ENCODE measurements around the gene CYP2J2. TPM values are rescaled to one million over a fixed set of nuclear protein-coding genes. Genes with fewer than 3 reads are reported as not detected.
"Not testable (repeated sequence)": the region's sequence is repeated elsewhere in the genome, so short reads cannot be mapped to it uniquely, and the experiment has no call there.

The CYP2J2 gene
- polyA plus RNA-seq, 1 donor, result 21.3 TPM

DNA sequence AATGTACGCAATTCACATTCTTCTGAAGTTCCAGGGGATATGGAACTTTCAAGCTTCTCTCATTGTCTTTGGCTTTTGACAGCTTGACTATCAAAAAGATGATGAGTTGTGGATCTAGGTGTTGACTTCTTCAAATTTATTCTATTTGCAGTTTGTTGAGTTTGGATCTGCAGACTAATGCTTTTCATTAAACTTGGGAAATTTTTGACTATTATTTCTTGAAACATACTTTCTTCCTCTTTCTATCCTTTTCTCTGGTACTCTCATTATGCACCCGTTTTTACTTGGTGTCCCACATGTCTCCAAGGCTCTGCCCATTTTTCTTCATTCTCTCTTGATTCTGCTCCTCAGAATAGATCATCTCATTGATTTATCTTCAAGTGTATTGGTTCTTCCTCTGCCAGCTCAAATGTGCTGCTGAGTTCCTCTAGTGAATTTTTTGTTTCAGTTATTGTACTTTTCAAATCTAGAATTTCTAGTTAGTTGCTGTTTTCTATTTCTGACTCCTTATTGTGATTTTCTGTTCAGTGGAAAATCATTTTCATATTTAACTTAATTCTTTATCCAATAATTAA, 49.4 kb downstream of the CYP2J2 start:
- no peak for DNase-seq
- WGBS (ENCODE audit: insufficient coverage, low lambda C conversion rate), result 83% methylated on average over 1 of the region's 2 CpGs
- Histone ChIP-seq H3K4me3 (ENCODE audit: low read length) (no peak overlapping the region), H3K27me3 (ENCODE audit: control insufficient read depth, insufficient read depth, low read length) (no peaks in the 10 kb centered on the region), H3K27ac (ENCODE audit: low read length) (no peak overlapping the region), H3K4me1 (ENCODE audit: control insufficient read depth, insufficient read depth, low read length) (peaks cover 9% of the 10 kb centered on the region), H3K36me3 (ENCODE audit: control insufficient read depth, insufficient read depth, low read length) (no peaks in the 10 kb centered on the region), H3K9me3 (ENCODE audit: control insufficient read depth, low read depth, low read length) (peaks cover 16% of the 10 kb centered on the region)

DNA sequence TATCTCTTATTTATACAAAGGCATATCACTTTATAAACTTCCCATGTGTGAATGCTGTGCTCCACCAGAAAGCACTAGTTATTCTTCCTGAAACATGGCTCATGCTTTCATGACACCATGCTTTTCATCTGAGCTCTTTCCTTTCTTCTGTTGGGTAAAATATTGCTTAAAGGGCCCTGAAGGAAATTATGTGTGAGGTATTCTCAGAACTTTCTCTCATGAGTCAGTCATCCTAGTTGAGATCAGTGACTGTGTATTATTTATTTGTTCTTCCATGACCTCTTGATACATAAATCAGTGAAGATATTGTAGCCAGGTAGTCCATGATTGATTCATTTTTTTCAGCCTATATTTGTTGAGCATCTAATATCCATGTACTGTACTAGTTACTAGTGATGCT, 54.8 kb downstream of the CYP2J2 start:
- Histone ChIP-seq H3K4me1 (ENCODE audit: control insufficient read depth, insufficient read depth, low read length) (no peaks in the 10 kb centered on the region), H3K36me3 (ENCODE audit: control insufficient read depth, insufficient read depth, low read length) (peaks cover 12% of the 10 kb centered on the region)
- DNase-seq, result no peak

DNA sequence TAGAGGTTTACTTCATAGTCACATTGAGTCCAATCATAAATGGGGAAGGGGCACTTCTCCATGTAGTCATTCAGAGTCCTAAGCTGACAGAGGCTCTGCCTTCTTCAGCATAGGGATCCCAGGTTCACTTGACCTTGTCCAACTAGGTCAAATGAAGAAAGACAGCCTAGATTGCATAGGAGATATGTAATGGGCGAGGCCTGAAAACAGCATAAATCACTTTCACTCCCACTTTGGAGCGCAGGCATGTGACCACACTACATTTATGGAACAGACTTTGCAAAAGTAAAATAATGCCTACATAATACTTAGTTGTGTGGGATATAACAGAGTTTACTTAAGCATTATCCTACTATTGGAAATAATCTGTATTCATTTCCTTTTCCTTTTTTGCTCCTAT, 60.1 kb downstream of the CYP2J2 start:
- no peaks in the 10 kb centered on the region for H3K9me3 ChIP-seq (ENCODE audit: control insufficient read depth, low read depth, low read length)
- H3K27me3 ChIP-seq (ENCODE audit: control insufficient read depth, insufficient read depth, low read length), result no peaks in the 10 kb centered on the region
- no peak overlapping the region for H3K27ac ChIP-seq (ENCODE audit: low read length)
- 80% methylated on average over 1 of the region's 2 CpGs for WGBS (ENCODE audit: insufficient coverage, low lambda C conversion rate)
- H3K4me3 ChIP-seq (ENCODE audit: low read length), result no peak overlapping the region
- no peaks in the 10 kb centered on the region for H3K4me1 ChIP-seq (ENCODE audit: control insufficient read depth, insufficient read depth, low read length)
- no peak for DNase-seq
- H3K36me3 ChIP-seq (ENCODE audit: control insufficient read depth, insufficient read depth, low read length), result peaks cover 17% of the 10 kb centered on the region

More for the DNA sequence above, 54.8 kb downstream of the CYP2J2 start:
- Histone ChIP-seq H3K9me3 (ENCODE audit: control insufficient read depth, low read depth, low read length) (peaks cover 7% of the 10 kb centered on the region), H3K27ac (ENCODE audit: low read length) (no peak overlapping the region), H3K27me3 (ENCODE audit: control insufficient read depth, insufficient read depth, low read length) (no peaks in the 10 kb centered on the region), H3K4me3 (ENCODE audit: low read length) (no peak overlapping the region)

DNA sequence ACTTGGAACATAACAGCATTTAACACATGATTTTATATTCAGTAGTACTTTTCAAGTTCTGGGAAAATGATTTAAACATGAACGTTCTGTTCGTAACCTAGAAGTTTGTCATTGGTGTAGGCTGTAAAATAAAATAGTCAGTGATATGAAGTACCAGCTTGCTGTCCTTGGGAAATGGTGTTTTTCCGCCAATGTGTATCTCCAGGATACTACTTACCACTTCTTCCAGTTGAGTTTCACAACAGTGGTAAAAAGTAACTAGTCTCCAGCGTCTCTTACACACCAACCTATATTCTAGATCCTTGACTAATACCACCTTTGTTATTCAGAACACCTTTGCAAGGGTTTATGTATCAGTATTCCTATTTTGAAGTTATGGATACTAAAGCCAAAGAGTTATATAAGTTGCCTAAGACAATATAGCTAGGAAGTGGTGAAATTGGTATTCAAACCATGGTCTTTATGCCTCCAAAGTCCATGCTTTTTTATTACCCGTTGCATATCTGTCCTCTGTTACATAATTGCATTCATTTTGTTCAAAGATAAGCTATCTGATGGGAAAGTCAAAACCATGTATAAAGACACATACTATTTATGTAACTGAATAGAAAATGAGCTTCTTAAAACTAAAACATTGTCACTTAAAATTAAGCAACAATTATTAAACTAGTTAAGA, 68.8 kb downstream of the CYP2J2 start:
- peak overlapping the region; percentile 56 for H3K27ac ChIP-seq (ENCODE audit: low read length)
- no peaks in the 10 kb centered on the region for H3K36me3 ChIP-seq (ENCODE audit: control insufficient read depth, insufficient read depth, low read length)
- H3K9me3 ChIP-seq (ENCODE audit: control insufficient read depth, low read depth, low read length), result no peaks in the 10 kb centered on the region
- peak; percentile 45 to 83 for DNase-seq
- WGBS (ENCODE audit: insufficient coverage, low lambda C conversion rate), result no CpG with 5 or more reads among the region's 5 CpGs
- peaks cover 33% of the 10 kb centered on the region for H3K4me1 ChIP-seq (ENCODE audit: control insufficient read depth, insufficient read depth, low read length)
- no peak overlapping the region for H3K4me3 ChIP-seq (ENCODE audit: low read length)
- no peaks in the 10 kb centered on the region for H3K27me3 ChIP-seq (ENCODE audit: control insufficient read depth, insufficient read depth, low read length)

DNA sequence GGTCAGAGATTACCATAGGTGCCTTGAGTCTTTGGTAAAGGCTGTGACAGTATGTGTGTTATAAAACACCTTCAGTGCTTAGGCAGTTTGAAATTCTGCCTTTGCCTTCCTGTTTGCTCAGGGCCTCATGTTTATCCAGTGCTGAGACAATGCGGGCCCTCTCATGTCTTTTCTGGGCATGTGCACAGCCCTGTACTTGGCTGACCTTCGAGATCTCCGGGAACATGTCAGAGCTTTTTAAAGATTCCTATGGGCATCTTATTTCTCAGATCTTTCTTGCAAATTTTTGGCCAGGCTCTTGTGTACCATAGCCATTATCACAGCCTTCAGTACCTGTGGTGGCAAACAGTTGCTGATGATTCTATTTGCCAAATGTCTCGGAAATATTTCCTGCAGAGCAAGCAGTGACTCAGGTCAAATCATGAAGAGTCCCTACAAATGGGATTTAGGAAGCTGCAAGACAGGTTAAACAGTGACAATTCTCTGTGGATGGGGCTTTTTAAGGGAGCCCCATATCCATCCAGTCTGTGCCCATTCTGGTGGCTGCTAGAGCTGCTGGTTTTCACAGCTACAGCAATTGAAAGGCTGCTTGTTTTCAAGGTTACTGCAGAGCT, 69.7 kb downstream of the CYP2J2 start:
- peak overlapping the region; percentile 56 for H3K27ac ChIP-seq (ENCODE audit: low read length)
- no peak overlapping the region for H3K4me3 ChIP-seq (ENCODE audit: low read length)
- H3K27me3 ChIP-seq (ENCODE audit: control insufficient read depth, insufficient read depth, low read length), result no peaks in the 10 kb centered on the region
- peaks cover 33% of the 10 kb centered on the region for H3K4me1 ChIP-seq (ENCODE audit: control insufficient read depth, insufficient read depth, low read length)
- no peaks in the 10 kb centered on the region for H3K36me3 ChIP-seq (ENCODE audit: control insufficient read depth, insufficient read depth, low read length)
- WGBS (ENCODE audit: insufficient coverage, low lambda C conversion rate), result no CpG with 5 or more reads among the region's 4 CpGs
- no peaks in the 10 kb centered on the region for H3K9me3 ChIP-seq (ENCODE audit: control insufficient read depth, low read depth, low read length)
- DNase-seq, result peak; percentile 33 to 75

DNA sequence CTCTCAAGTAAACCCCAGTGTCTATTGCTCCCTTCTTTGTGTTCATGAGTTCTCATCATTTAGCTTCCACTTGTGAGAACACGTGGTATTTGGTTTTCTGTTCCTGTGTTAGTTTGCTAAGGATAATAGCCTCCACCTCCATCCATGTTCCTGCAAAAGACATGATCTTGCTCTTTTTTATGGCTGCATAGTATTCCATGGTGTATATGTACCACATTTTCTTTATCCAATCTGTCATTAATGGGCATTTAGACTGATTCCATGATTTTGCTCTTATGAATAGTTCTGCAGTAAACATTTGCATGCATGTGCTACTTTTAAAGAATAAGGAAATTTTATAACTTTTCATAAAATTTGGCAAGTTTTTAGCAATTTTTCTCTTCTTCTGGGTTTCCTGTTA, 71.3 kb downstream of the CYP2J2 start:
- H3K36me3 ChIP-seq (ENCODE audit: control insufficient read depth, insufficient read depth, low read length); DNase-seq; H3K4me3 ChIP-seq (ENCODE audit: low read length); H3K27me3 ChIP-seq (ENCODE audit: control insufficient read depth, insufficient read depth, low read length); H3K27ac ChIP-seq (ENCODE audit: low read length); H3K9me3 ChIP-seq (ENCODE audit: control insufficient read depth, low read depth, low read length): not testable (repeated sequence)
- no CpG with 5 or more reads among the region's 1 CpG for WGBS (ENCODE audit: insufficient coverage, low lambda C conversion rate)
- peaks cover 33% of the 10 kb centered on the region for H3K4me1 ChIP-seq (ENCODE audit: control insufficient read depth, insufficient read depth, low read length)

DNA sequence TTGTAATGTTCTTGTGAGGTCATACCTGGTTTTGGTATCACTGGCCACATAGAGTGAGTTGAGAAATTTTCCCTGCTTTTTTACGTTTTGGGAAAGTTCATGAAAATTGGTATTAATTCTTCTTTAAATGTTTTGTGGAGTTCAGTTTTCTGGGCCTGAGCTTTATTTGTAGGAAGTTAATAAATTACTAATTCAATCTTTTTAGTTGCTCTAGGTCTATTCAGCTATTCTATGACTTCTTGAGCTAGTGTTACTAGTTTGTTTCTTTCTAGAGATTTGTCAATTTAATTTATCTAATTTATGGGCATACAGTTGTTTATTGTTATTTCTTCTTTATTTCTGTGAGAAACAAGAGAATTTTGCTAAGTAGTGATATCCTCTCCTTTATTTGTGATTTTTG, 74.5 kb downstream of the CYP2J2 start:
- H3K27me3 ChIP-seq (ENCODE audit: control insufficient read depth, insufficient read depth, low read length), result no peaks in the 10 kb centered on the region
- H3K36me3 ChIP-seq (ENCODE audit: control insufficient read depth, insufficient read depth, low read length), result peaks cover 6% of the 10 kb centered on the region
- H3K9me3 ChIP-seq (ENCODE audit: control insufficient read depth, low read depth, low read length), result no peaks in the 10 kb centered on the region
- DNase-seq, result no peak
- H3K4me1 ChIP-seq (ENCODE audit: control insufficient read depth, insufficient read depth, low read length), result peaks cover 9% of the 10 kb centered on the region
- no peak overlapping the region for H3K4me3 ChIP-seq (ENCODE audit: low read length)
- no CpG with 5 or more reads among the region's 1 CpG for WGBS (ENCODE audit: insufficient coverage, low lambda C conversion rate)
- no peak overlapping the region for H3K27ac ChIP-seq (ENCODE audit: low read length)

DNA sequence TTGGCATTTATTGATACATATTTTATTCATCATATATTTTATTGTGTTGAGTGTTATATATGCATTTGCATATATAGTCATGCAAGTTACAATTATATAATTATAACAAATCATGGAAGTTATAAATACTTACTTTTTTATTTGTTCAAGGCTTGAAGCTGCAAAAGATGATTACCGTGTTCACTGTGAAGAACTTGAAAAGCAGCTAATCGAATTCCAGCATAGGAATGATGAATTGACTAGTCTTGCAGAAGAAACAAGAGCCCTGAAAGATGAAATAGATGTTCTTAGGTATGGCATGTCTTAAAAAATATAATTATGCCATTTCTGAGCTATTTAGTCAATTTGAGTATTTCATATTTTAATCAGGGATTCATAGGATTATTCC, 79.7 kb downstream of the CYP2J2 start:
- Histone ChIP-seq H3K4me1 (ENCODE audit: control insufficient read depth, insufficient read depth, low read length) (no peaks in the 10 kb centered on the region), H3K27me3 (ENCODE audit: control insufficient read depth, insufficient read depth, low read length) (no peaks in the 10 kb centered on the region), H3K36me3 (ENCODE audit: control insufficient read depth, insufficient read depth, low read length) (peaks cover 6% of the 10 kb centered on the region), H3K9me3 (ENCODE audit: control insufficient read depth, low read depth, low read length) (no peaks in the 10 kb centered on the region), H3K4me3 (ENCODE audit: low read length) (no peak overlapping the region), H3K27ac (ENCODE audit: low read length) (no peak overlapping the region)
- no CpG with 5 or more reads among the region's 2 CpGs for WGBS (ENCODE audit: insufficient coverage, low lambda C conversion rate)
- DNase-seq, result no peak

DNA sequence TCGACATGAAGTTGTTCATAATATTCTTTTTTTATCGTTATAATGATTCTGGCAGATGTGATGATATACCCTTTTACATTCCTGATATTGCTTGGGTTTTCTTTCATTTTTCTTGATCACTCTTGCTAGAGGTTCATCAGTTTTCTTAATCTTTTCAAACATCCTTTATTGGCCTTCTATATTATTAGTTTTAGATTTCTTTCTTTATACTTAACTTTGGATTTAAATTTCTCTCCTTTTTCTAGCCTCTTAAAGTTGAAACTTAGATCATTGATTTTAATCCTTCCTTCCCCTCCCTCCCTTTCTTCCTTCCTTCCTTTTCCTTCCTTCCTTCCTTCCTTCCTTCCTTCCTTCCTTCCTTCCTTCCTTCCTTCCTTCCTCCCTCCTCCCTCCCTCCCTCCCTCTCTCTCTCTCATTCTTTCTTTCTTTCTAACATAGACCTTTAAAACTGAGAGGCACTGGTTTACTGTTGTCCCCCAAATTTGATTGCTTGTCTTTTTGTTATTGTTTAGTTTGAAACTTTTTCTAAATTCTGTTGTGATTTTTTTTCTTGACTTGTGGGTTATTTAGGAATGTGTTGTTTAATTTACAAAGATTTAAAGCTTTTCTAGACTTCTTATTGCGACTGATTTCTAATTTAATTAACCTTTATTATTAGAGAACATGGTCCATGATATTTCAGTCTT, 80.2 kb downstream of the CYP2J2 start:
- H3K27ac ChIP-seq (ENCODE audit: low read length), result no peak overlapping the region
- no peaks in the 10 kb centered on the region for H3K4me1 ChIP-seq (ENCODE audit: control insufficient read depth, insufficient read depth, low read length)
- no peak for DNase-seq
- H3K36me3 ChIP-seq (ENCODE audit: control insufficient read depth, insufficient read depth, low read length), result peaks cover 9% of the 10 kb centered on the region
- no peaks in the 10 kb centered on the region for H3K27me3 ChIP-seq (ENCODE audit: control insufficient read depth, insufficient read depth, low read length)
- 93% methylated on average over 3 of the region's 3 CpGs for WGBS (ENCODE audit: insufficient coverage, low lambda C conversion rate)
- no peak overlapping the region for H3K4me3 ChIP-seq (ENCODE audit: low read length)
- H3K9me3 ChIP-seq (ENCODE audit: control insufficient read depth, low read depth, low read length), result no peaks in the 10 kb centered on the region

DNA sequence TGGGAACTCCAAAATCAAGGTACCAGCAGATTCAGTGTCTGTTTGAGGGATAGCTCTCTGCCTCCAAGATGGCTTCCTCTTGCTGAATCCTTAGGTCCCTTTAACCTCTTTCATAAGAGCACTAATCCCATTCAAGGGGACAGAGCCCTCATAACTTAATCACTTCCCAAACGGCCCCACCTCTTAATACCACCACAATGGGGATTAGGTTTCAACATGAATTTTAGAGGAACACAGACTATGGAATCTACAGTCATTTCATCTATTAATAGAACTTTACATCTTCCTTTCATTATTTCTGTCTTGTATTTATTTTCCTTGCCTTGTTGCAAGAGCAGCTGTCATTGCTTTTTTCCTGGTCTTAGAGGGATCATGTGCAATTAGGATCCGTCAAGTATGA, 81.5 kb downstream of the CYP2J2 start:
- Histone ChIP-seq H3K27me3 (ENCODE audit: control insufficient read depth, insufficient read depth, low read length) (no peaks in the 10 kb centered on the region), H3K4me1 (ENCODE audit: control insufficient read depth, insufficient read depth, low read length) (no peaks in the 10 kb centered on the region), H3K27ac (ENCODE audit: low read length) (no peak overlapping the region), H3K36me3 (ENCODE audit: control insufficient read depth, insufficient read depth, low read length) (peaks cover 9% of the 10 kb centered on the region), H3K4me3 (ENCODE audit: low read length) (no peak overlapping the region), H3K9me3 (ENCODE audit: control insufficient read depth, low read depth, low read length) (no peaks in the 10 kb centered on the region)
- no CpG with 5 or more reads among the region's 2 CpGs for WGBS (ENCODE audit: insufficient coverage, low lambda C conversion rate)
- DNase-seq, result no peak
